T-helper 2 cell treated with Interferon-gamma antibody and Interleukin-4, amounts not matched to agents 100 ng/mL and 5 ng/mL, for 36 hours (primary cell): ENCODE measurements around the gene MED16. TPM values are rescaled to one million over a fixed set of nuclear protein-coding genes. Genes with fewer than 3 reads are reported as not detected.

Source experiments
- intact Hi-C: fragments of 100-400 bp; cut with micrococcal nuclease; formaldehyde crosslinking; loops from one replicate; pipeline ENCODE4 v1.15.1; 2023
- total RNA-seq: library from RNA; stranded (reverse); gene quantifications from 2 replicates; pipeline ENCODE4 v1.2.3, GENCODE V29; 2022

MED16 gene
- total RNA-seq, 1 donor from 2014 or later, result 66.7 TPM

GRCh38 chr19:928471-929202, 35.6 kb upstream of the MED16 start:
- intact Hi-C loops, result loop anchor here (5.0 kb wide), 1 partner anchor 39 kb away; no protein-coding TSS in a partner anchor

DNA sequence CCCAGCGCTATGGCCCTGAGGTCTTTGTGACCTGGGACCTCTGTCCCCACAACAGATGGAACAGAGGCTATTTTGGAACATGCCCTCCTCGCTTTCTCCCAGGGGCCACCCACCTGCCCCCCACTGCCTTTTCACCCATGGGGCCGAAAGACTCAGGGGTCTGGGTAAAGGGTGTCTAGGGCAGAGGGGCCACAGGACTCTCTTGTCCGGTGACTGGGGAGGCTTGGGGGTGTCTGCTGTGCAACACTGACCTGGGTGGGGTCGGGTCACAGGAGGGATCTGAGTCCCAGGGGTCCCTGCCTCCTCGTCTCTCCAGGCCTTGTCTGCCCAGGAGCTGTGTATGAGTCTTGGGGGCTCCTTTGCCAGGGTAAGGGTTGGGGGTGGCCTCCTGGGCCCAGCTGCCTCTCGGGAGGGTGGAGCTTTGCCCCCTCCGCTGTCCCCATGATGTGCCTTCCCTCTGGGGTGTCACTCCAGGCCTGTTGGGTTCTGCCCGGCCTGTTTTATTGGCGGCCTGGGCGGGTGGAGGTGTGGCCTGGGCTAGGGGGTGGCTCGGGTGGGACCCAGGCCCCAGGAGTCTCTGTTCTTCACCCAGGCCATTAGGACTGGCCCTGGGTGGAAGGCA, 34.9 kb upstream of the MED16 start:
- intact Hi-C loops, result loop anchor here (5.0 kb wide), 1 partner anchor 39 kb away; no protein-coding TSS in a partner anchor

DNA sequence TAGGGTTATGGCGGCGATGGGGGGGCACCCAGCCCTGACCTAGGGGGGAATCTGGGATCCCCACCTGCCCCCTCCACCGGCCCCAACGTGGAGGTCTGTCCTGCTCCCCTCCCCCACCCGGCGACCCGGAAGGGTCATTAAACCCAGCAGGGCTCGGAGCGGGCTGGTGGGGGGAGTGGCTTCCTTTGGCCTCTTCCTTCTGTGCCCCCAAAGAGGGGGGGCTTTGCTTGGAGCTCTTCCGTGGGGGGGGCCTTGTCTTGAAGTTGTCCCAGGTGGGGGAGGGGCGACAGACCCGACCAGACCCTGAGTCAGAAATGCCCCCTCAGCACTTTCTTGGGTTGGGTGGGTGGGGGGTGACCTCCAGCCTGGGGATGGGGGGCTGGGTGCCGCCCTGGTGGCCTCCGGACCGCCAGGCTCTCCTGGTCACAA, 34.4 kb upstream of the MED16 start:
- intact Hi-C loops, result loop anchor here (5.0 kb wide), 1 partner anchor 40 kb away; no protein-coding TSS in a partner anchor

DNA sequence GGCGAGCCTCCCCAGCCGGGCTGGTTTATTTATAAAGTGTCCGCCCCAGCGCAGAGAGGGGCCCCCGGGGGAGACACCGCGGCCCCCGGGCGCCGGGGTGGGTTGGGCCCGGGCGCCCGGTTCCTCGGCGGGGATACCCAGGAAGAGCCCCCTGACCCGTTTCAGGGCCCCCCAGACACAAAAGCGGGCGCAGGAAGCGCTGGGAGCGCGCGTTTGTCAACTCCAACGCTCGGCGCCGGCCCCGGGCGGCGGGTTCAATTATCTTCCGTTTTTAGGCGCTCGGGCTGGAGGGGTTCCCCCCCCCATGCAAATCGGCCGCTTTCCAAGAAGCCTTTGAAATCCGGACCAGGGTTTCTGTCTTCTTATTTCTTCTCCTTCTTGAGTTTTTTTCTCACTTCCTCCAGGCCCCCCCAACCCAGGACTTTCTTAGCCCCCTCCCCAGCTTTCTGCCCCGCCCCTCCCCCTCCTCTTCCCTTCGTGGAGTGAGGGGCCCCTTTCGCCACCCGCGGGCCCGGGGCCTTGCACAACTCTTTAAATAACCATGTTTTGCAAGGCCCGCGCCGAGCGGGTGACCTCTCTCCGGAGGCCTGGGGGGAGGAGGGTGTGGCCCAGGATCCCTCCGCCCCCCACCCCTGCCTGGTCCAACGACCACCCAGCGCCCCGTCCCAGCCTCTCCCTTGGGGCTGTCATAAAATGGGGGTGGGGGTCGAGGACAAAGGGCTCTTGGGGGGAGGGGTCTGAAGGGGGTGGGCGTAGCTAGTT, 33.8 kb upstream of the MED16 start:
- intact Hi-C loops, result loop anchor here (5.0 kb wide), 1 partner anchor 41 kb away; no protein-coding TSS in a partner anchor

- intact Hi-C loops, result loop anchor here (5.0 kb wide), 1 partner anchor 41 kb away; no protein-coding TSS in a partner anchor
Measured at GRCh38 chr19:926323-926588, 33.3 kb upstream of the MED16 start.

DNA sequence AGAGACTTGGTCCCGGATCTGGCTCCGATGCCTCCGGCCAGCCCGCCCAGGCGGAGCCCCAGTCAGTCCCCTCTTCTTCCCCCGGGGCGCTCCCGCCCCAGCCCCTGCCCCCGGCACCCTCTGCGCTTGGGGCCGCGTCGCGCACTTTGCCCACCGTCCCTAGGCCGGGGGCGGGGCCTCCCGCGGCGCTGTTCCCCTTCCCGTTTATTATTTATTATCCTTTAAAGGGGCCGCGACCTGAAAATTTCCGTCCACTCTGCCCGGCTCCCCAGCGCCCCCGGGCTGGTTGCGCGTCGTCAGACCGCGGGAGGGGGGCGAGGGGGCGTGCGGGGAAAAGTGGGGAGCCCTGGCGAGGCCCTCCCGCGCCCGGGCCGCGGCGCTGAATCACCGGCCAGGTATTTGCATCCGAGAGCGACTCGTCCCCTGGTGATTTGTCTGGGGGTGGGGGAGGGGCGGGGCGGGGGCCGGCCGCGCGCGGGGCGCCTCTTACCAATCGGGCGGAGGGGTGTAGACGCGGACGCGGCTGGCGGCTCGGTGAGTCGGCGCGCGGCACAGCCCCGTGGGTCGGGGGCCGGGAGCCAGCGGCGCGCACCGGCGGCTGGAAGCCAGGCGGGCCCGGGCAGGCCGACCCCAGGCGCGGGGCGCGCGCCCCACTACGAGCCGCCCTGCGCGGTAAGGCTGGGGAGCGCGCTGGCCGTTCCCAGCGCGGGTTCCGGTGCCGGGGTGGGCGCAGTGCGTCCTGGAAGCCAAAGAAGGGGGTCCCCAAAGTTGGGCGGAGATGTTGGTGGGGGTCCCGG, 32.7 kb upstream of the MED16 start, which contains the start of gene ARID3A:
Gene ARID3A (plus strand): TSS at position 510 of the 797 bp plus-strand sequence. CDS start 3,494 bp downstream, outside the sequence.
- intact Hi-C loops, result loop anchor here (1.0 to 5.0 kb wide), 3 partner anchors 42 to 128 kb away; partner anchors contain the start of genes PTBP1 and WDR18

DNA sequence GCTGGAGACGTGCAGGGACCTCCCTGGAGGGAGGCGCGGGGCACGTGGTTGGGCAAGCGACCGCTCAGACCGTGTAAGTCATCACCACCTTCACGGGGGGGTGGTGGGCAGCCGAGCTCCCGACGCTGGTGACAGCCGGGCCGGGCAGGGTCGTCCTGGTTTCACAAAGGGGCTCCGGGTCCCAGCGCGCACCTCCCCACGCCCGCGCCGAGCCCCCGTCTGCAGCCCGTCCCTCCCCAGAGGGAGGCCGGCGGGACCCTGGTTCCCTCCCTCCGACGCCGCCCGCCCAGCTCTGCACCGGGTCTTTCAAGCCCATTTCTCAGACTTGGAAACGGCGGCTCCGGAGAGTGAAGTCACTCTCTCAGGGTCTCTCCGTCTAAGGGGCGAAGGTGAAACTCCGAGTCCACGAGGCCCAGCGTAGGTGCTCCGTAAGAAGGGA, 32.1 kb upstream of the MED16 start:
- intact Hi-C loops, result loop anchor here (1.0 to 5.0 kb wide), 3 partner anchors 42 to 128 kb away; partner anchors contain the start of genes PTBP1 and WDR18

- intact Hi-C loops, result loop anchor here (1.0 to 5.0 kb wide), 3 partner anchors 43 to 127 kb away; partner anchors contain the start of genes PTBP1 and WDR18
Measured at GRCh38 chr19:924553-925086, 31.6 kb upstream of the MED16 start.

GRCh38 chr19:920051-920864, 27.3 kb upstream of the MED16 start:
- intact Hi-C loops, result loop anchor here (1.0 kb wide), 1 partner anchor 57 kb away; no protein-coding TSS in a partner anchor

DNA sequence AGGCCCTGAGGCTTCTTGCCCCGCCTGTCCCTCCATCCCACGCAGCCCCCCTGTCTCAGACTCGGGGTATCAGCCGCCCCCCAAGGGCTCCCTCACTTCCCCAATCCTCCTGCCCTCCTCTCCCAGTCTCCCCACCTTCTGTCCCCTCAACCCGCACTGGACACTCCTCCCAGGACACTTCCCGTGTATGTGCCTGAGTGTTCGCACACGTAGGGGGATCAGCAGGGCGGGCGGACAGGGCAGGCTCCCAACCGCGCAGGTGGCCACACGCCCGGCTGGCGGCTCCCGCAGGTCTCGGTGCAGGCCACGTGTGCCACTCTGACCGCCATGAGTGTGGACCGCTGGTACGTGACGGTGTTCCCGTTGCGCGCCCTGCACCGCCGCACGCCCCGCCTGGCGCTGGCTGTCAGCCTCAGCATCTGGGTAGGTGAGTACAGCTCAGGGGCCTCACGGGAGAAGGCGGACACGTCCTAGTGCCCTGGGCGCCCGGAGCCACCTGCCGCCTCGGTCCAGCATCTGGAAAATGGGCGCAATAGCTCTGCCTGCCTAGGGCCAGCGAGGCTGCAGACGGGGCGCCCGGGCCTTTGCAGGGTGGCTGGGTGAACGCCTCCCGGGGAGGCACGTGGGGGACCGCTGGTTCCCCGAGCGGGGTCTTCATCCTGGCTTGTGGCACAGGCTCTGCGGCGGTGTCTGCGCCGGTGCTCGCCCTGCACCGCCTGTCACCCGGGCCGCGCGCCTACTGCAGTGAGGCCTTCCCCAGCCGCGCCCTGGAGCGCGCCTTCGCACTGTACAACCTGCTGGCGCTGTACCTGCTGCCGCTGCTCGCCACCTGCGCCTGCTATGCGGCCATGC, 26.4 kb upstream of the MED16 start:
- intact Hi-C loops, result loop anchor here (1.0 kb wide), 1 partner anchor 56 kb away; no protein-coding TSS in a partner anchor

- intact Hi-C loops, result no loop called here
Measured at GRCh38 chr19:918481-919198, 25.7 kb upstream of the MED16 start.

- intact Hi-C loops, result no loop called here
Measured at GRCh38 chr19:918152-918437, 25.1 kb upstream of the MED16 start.

DNA sequence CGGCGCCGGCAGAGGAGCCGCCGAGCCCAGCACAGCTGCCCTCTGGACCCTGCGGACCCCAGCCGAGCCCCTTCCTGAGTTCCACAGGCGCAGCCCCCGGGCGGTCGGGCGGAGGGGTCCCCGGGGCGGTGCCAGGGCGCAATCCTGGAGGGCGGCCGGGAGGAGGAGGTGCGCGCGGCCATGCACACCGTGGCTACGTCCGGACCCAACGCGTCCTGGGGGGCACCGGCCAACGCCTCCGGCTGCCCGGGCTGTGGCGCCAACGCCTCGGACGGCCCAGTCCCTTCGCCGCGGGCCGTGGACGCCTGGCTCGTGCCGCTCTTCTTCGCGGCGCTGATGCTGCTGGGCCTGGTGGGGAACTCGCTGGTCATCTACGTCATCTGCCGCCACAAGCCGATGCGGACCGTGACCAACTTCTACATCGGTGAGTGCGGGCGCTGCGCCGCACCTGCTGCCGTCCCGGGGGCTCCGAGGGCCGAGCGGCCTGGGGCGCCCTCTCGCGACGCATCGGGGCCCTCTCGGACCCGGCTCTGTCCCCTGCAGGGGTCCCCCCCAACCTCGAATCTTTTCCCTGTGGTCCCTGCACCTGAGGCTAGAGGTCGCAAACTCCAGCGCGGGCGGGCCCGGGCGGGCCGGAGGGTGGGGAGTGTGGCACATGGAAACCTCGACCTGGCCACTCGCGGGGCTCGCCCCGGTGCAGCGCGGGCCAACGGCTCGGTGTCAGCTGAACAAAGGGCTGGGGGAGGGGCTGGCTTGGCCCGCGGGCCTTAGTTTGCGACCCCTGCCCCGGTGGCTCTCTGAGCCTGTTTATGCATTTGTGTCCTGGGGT, 24.6 kb upstream of the MED16 start, which contains the start of gene KISS1R:
Gene KISS1R (plus strand): TSS at position 11 of the 829 bp plus-strand sequence. CDS start 170 bp downstream, at position 181.
- intact Hi-C loops, result no loop called here

DNA sequence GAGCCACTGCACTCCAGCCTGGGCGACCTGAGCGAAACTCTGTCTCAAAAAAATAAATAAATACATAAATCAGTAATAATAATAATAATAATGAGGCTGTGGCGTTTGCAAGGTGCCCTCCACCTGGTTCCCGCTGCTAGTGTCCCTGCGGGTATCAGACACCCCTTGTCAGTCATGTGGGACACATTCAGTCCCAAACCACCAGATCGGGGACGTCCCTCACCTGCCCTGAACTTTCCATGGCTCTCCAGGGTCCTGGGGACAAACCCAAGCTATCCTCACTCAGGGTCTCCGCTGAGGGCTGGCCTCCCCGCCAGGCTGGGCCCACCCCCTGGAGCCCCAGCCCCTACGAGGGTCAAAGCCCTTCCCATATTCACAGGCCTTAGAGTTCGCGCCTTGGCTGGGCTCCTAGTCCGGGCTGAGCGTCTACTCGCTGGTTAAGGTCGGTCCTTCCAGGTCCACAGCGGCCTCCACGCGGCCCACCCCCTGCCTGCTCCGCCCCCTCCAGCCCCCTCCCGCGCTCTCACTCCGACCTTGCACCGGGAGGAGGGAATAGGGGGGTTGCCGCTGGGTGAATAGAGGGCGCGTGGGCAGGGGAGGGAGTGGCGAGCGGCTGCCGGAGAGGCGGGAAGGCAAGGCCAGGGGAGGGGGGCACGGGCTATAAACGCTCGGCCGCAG, 23.8 kb upstream of the MED16 start:
- intact Hi-C loops, result no loop called here

DNA sequence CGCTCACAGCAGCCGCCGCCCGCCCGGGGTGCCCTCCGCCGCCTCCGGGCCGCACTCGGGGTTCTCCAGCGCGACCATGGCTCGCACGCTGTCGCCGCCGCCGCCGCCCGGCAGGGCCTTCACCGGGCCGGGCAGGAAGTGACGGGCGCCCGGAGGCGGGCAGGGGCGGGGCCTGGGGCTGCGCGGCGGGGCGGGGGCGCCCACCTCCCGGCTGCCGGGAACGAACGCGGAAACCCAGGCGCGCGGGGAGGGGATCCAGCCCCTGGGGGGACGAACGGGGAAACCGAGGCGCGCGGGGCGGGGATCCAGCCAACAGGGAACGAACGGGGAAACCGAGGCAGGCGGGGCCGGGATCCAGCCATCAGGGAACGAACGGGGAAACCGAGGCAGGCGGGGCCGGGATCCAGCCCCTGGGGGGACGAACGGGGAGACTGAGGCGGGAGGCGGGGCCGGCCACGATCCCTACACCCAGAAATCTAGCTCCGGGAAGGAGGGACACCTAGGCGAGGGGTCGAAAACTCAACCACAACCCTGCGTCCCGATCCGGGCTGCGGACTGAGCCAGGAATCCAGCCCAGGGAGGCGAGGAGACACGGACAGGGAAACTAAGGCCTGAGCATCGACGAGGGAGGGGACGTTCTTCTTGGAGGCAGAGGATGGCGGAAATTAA, 20.2 kb upstream of the MED16 start, which contains the start of gene R3HDM4:
Gene R3HDM4 (minus strand): TSS at position 140 of the 669 bp plus-strand sequence. CDS start 62 bp downstream, at position 78.
- intact Hi-C loops, result no loop called here
